HFFc6 (cell line): ENCODE data around the gene PNKD. TPM values are rescaled to one million over a fixed set of nuclear protein-coding genes. Genes with fewer than 3 reads are reported as not detected.

Source experiments
- DNase-seq: peaks from one replicate; pipeline ENCODE4 v3.0.0-alpha.2; 2018
- H3K27ac Mint-ChIP-seq: 2 replicates; pipeline ENCODE4 v1.8.0; 2020; ENCODE audit warnings: mild to moderate bottlenecking, mixed read lengths
- H3K27me3 Mint-ChIP-seq: 2 replicates; pipeline ENCODE4 v1.8.0; 2021; ENCODE audit warnings: mild to moderate bottlenecking, moderate library complexity, mixed read lengths; ENCODE audit not compliant: insufficient read depth
- H3K36me3 Mint-ChIP-seq: 2 replicates; pipeline ENCODE4 v1.8.0; 2021; ENCODE audit warnings: low read depth, mixed read lengths
- H3K4me1 Mint-ChIP-seq: 2 replicates; pipeline ENCODE4 v1.8.0; 2020; ENCODE audit warnings: low read depth, mixed read lengths
- H3K4me3 Mint-ChIP-seq: 2 replicates; pipeline ENCODE4 v1.8.0; 2020; ENCODE audit warnings: mild to moderate bottlenecking, moderate library complexity, mixed read lengths
- H3K9me3 Mint-ChIP-seq: 2 replicates; pipeline ENCODE4 v1.8.0; 2020; ENCODE audit warnings: mild to moderate bottlenecking, mixed read lengths
- total RNA-seq, 6 experiments: library from RNA; stranded (reverse); fragmentation: NEBNext Ultra II Directional; extraction: Animal tissue kit (Norgen Biotek cat#: 25700); gene quantifications; 2 replicates in 1 of 6; 3 replicates in 5 of 6; pipeline ENCODE4 v1.2.3, GENCODE V29; 2021
- TF ChIP-seq, protein P1 (sequence below): fragments of 200-600 bp; sonication (generic); IDR thresholded peaks from 2 replicates; pipeline ENCODE4 v1.5.0; 2021; ENCODE audit warnings: antibody characterized with exemption, mild to moderate bottlenecking

The PNKD gene
- total RNA-seq, 6 experiments from 2014 or later: 50.8 to 62.8 (median 57.7) TPM

DNA sequence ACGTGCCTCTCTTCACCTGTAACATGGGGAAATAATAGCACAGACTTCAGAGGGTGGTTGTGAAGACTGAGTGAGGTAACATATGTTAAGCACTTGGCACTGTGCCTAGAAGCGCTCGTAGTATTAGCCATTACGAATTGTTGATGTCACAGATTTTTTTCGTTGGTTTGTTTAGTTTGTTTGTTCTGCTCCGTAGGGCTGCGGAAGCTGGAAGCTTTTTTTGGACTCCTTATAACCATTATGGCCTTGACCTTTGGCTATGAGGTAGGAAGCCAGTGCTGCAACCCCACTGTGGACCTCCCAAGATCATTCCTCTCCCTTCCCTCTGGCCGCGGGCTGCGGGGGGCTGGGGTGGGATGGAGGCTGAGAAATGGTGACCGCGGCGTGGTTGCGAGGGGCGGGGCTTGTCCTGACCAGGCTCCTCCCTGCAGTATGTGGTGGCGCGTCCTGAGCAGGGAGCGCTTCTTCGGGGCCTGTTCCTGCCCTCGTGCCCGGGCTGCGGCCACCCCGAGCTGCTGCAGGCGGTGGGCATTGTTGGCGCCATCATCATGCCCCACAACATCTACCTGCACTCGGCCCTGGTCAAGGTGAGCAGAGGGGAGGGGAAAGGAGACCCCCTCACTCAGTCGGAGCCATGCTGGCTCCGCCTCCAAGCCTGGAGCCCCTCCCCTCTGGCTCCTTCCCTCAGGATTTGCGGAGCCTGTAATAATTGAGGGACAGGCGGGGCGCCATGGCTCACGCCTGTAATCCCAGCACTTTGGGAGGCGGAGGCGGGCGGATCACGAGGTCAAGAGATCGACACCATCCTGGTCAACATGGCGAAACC lies 117.3 kb downstream of the PNKD start:
- Mint-ChIP-seq H3K4me1 (peaks cover 16% of the 10 kb centered on the region), H3K27ac (0 out of 2 replicates have a peak overlapping the region, but pooled peaks have one; percentile 26), H3K9me3 (no peaks in the 10 kb centered on the region), H3K4me3 (peak overlapping the region; percentile 81), H3K36me3 (no peaks in the 10 kb centered on the region), H3K27me3 (peaks cover 6% of the 10 kb centered on the region)
- peak; percentile 57 for DNase-seq
- TF ChIP-seq, protein P1, sequence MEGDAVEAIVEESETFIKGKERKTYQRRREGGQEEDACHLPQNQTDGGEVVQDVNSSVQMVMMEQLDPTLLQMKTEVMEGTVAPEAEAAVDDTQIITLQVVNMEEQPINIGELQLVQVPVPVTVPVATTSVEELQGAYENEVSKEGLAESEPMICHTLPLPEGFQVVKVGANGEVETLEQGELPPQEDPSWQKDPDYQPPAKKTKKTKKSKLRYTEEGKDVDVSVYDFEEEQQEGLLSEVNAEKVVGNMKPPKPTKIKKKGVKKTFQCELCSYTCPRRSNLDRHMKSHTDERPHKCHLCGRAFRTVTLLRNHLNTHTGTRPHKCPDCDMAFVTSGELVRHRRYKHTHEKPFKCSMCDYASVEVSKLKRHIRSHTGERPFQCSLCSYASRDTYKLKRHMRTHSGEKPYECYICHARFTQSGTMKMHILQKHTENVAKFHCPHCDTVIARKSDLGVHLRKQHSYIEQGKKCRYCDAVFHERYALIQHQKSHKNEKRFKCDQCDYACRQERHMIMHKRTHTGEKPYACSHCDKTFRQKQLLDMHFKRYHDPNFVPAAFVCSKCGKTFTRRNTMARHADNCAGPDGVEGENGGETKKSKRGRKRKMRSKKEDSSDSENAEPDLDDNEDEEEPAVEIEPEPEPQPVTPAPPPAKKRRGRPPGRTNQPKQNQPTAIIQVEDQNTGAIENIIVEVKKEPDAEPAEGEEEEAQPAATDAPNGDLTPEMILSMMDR: no peak

DNA sequence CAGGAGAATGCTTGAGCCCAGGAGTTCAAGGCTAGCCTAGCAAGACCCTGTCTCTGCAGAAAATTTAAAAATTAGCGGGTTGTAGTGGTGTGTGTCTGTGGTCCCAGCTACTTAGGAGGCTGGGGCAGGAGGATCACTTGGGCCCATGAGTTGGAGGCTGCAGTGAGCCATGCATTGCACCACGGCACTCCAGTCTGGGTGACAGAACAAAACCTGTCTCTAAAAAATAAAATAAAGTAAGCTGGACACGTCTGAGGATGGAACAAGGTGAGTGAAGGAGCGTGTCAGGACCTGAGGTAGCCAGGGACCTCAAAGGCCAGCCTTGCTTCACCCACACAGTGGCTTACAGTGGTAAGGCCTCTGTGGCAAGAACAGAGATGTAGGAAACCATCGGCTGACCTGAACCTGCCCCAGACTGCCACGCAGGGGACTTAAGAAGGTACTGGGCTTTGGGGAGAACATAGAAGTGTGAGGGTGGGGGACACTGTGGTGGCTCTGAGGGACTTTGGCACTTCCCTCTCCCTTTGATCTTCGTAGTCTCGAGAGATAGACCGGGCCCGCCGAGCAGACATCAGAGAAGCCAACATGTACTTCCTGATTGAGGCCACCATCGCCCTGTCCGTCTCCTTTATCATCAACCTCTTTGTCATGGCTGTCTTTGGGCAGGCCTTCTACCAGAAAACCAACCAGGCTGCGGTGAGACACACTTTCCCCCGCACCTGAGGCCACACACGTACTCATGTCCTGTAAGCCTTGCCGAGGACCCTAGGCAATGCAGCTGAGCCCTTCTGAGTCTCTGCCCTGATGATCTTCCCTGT lies 119.2 kb downstream of the PNKD start:
- H3K9me3 Mint-ChIP-seq: no peaks in the 10 kb centered on the region
- peaks cover 9% of the 10 kb centered on the region for H3K4me1 Mint-ChIP-seq
- DNase-seq: no peak
- TF ChIP-seq, protein P1: no peak
- peaks cover 5% of the 10 kb centered on the region for H3K27me3 Mint-ChIP-seq
- no peak overlapping the region for H3K27ac Mint-ChIP-seq
- no peaks in the 10 kb centered on the region for H3K36me3 Mint-ChIP-seq
- H3K4me3 Mint-ChIP-seq: no peak overlapping the region

- DNase-seq: no peak
- no peaks in the 10 kb centered on the region for H3K36me3 Mint-ChIP-seq
- peaks cover 5% of the 10 kb centered on the region for H3K27me3 Mint-ChIP-seq
- peaks cover 18% of the 10 kb centered on the region for H3K4me1 Mint-ChIP-seq
- H3K9me3 Mint-ChIP-seq: no peaks in the 10 kb centered on the region
- H3K4me3 Mint-ChIP-seq: no peak overlapping the region
- no peak overlapping the region for H3K27ac Mint-ChIP-seq
- TF ChIP-seq, protein P1: no peak
Observed at GRCh38 chr2:218391202-218391601, 120.9 kb downstream of the PNKD start.

DNA sequence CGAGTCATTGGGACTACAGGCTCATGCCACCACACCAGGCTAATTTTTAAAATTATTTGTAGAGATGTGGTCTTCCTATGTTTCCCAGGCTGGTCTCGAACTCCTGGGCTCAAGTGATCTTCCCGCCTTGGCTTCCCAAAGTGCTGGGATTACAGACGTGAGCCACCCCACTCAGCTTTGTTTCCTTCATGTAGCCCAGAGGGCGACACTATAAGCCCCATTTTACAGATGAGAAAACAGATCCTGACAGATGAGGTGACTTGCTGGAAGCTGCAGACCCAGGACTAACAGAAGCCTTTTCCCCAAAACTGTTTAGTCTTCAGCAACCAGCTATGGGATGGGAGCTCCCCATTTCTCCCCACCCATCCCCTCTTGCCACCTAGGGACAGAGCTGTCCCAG lies 122.1 kb downstream of the PNKD start:
- H3K27me3 Mint-ChIP-seq: peaks cover 2% of the 10 kb centered on the region; the same call in 1 of the 2 replicates
- no peak overlapping the region for H3K27ac Mint-ChIP-seq
- H3K36me3 Mint-ChIP-seq: no peaks in the 10 kb centered on the region

DNA sequence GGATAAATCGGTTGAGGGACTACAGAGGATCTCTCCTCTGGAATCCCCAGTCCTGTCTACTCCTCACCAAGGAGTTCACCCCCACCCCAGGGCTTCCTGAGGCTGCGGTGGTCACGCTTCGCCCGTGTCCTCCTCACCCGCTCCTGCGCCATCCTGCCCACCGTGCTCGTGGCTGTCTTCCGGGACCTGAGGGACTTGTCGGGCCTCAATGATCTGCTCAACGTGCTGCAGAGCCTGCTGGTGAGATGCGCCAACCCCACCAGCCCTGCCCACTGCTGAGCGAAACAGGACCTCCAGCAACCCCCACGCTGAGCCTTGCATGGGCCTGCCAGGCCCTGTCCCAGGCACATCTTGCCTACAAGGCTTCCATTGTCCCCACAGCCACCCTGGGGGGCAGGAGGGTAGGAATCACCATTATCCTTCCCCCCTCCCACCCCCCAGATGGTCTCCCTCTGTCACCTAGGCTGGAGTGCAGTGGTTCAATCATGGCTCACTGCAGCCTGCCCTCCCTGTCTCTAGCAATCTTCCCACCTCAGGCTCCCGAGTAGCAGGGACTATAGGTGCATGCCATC lies 122.7 kb downstream of the PNKD start:
- no peak overlapping the region for H3K4me3 Mint-ChIP-seq
- no peak overlapping the region for H3K27ac Mint-ChIP-seq
- H3K9me3 Mint-ChIP-seq: no peaks in the 10 kb centered on the region
- TF ChIP-seq, protein P1: no peak
- no peak for DNase-seq
- H3K4me1 Mint-ChIP-seq: peaks cover 26% of the 10 kb centered on the region
- H3K27me3 Mint-ChIP-seq: peaks cover 2% of the 10 kb centered on the region; the same call in 1 of the 2 replicates
- no peaks in the 10 kb centered on the region for H3K36me3 Mint-ChIP-seq

More for the DNA sequence above, 122.1 kb downstream of the PNKD start:
- Mint-ChIP-seq H3K9me3 (no peaks in the 10 kb centered on the region), H3K4me1 (peaks cover 23% of the 10 kb centered on the region), H3K4me3 (no peak overlapping the region)
- no peak for DNase-seq
- TF ChIP-seq, protein P1: no peak
